Endothelial cell of umbilical vein (primary cell): ENCODE results near the gene INSC. TPM values are rescaled to one million over a fixed set of nuclear protein-coding genes. Genes with fewer than 3 reads are reported as not detected.
A peak's percentile ranks its signal among the peaks of the same experiment; 100 is the strongest.

Source experiments
- BruUV-seq: library from RNA; stranded (reverse); fragments of 400-500 nt; replicated peaks from 2 replicates; lab custom pipeline; 2021; lab: Mats Ljungman, UMichigan
- CTCF ChIA-PET: fragments of 300-600, 350-600 bp; sonication (Branson Sonifier 250); formaldehyde crosslinking; loops from one replicate; lab custom pipeline; 2021; ENCODE audit warnings: antibody characterized with exemption, inconsistent platforms; lab: Charles Lee
- POLR2A ChIA-PET: fragments of 300-600, 350-600 bp; sonication (Branson Sonifier 250); formaldehyde crosslinking; loops from one replicate; lab custom pipeline; 2021; ENCODE audit warnings: antibody characterized with exemption, inconsistent platforms; lab: Charles Lee
- DNase-seq: peaks from one replicate; pipeline ENCODE4 v3.0.0-alpha.2; 2011; ENCODE audit warnings: low read depth, low spot score
- FAIRE-seq: peaks from 2 replicates; lab custom pipeline; 2011; peaks lifted over from hg19 to GRCh38; lab: Jason Lieb, UNC
- H2AFZ ChIP-seq: 2 replicates; pipeline ENCODE4 v1.6.0; 2012; ENCODE audit warnings: low read depth, low read length, control low read depth, inconsistent platforms
- H3K27ac ChIP-seq: 2 replicates; pipeline ENCODE4 v1.5.1; 2011; ENCODE audit warnings: low read depth, mild to moderate bottlenecking, control low read depth, low read length, moderate library complexity; ENCODE audit not compliant: insufficient read depth
- H3K27me3 ChIP-seq, 2 experiments: 2 replicates each; pipeline versions ENCODE4 v1.6.0 to v1.6.1; 2011; ENCODE audit warnings: low read length in 2 of 2, mixed read lengths in 1 of 2; ENCODE audit not compliant: control insufficient read depth in 2 of 2, insufficient read depth in 2 of 2
- H3K36me3 ChIP-seq, 2 experiments: 2 replicates in 1 of 2; 3 replicates in 1 of 2; pipeline ENCODE4 v1.5.1; 2011; ENCODE audit warnings: low read length in 2 of 2, mild to moderate bottlenecking in 1 of 2, moderate library complexity in 1 of 2; ENCODE audit not compliant: control insufficient read depth in 2 of 2, insufficient read depth in 2 of 2; ENCODE audit errors: extremely low read depth in 1 of 2
- H3K4me1 ChIP-seq: 3 replicates; pipeline ENCODE4 v1.5.1; 2011; ENCODE audit warnings: mild to moderate bottlenecking, low read length; ENCODE audit not compliant: control insufficient read depth, insufficient read depth; ENCODE audit errors: extremely low read depth
- H3K4me2 ChIP-seq: 2 replicates; pipeline ENCODE4 v1.6.1; 2011; ENCODE audit warnings: low read length, control low read depth, mixed read lengths; ENCODE audit not compliant: insufficient read depth
- H3K4me3 ChIP-seq, 3 experiments: fragments of 200-600 bp in 1 of 3; sonication (generic), shearing (Covaris generic) in 1 of 3; replicated peaks in 1 of 3; 2 replicates each; pipeline ENCODE4 v1.5.1; 2011 to 2016; ENCODE audit warnings: control low read depth in 3 of 3, low read length in 3 of 3, mild to moderate bottlenecking in 2 of 3, inconsistent platforms in 1 of 3, low read depth in 1 of 3, moderate library complexity in 1 of 3; ENCODE audit not compliant: insufficient read depth in 1 of 3
- H3K79me2 ChIP-seq: 2 replicates; pipeline ENCODE4 v1.6.0; 2012; ENCODE audit warnings: low read length, inconsistent platforms; ENCODE audit not compliant: control insufficient read depth, insufficient read depth
- H3K9ac ChIP-seq: replicated peaks from 2 replicates; pipeline ENCODE3; 2011; ENCODE audit warnings: low read length, control low read depth; ENCODE audit not compliant: insufficient read depth; ENCODE audit errors: extremely low read depth
- H3K9me1 ChIP-seq: replicated peaks from 3 replicates; pipeline ENCODE4 v1.6.0; 2011; ENCODE audit warnings: mild to moderate bottlenecking, low read length; ENCODE audit not compliant: control insufficient read depth, insufficient read depth; ENCODE audit errors: extremely low read depth
- H3K9me3 ChIP-seq: replicated peaks from 2 replicates; pipeline ENCODE4 v1.5.1; 2012; ENCODE audit warnings: low read length, inconsistent platforms; ENCODE audit not compliant: control insufficient read depth, insufficient read depth
- H4K20me1 ChIP-seq: replicated peaks from 2 replicates; pipeline ENCODE3; 2011; ENCODE audit warnings: mild to moderate bottlenecking, low read length; ENCODE audit not compliant: control insufficient read depth, insufficient read depth; ENCODE audit errors: extremely low read depth
- CTCF ChIP-seq, 2 donors: IDR thresholded peaks; 1 replicate in 1 of 2; 2 replicates in 1 of 2; pipeline ENCODE4 v1.5.1; 2011; ENCODE audit warnings: low read length in 2 of 2, mild to moderate bottlenecking in 2 of 2, moderate library complexity in 2 of 2, control low read depth in 1 of 2, inconsistent platforms in 1 of 2, low read depth in 1 of 2; ENCODE audit not compliant: insufficient read depth in 1 of 2; ENCODE audit errors: extremely low read depth in 1 of 2
- EZH2 ChIP-seq: IDR thresholded peaks from 2 replicates; pipeline ENCODE4 v1.6.1; 2012; ENCODE audit warnings: borderline replicate concordance, low read depth, mild to moderate bottlenecking, moderate library complexity, low read length, inconsistent platforms; ENCODE audit not compliant: severe bottlenecking
- GATA2 ChIP-seq: IDR thresholded peaks from 2 replicates; pipeline ENCODE4 v1.7.0; 2011; ENCODE audit warnings: low read depth, mild to moderate bottlenecking, moderate library complexity, mixed read lengths, low read length; ENCODE audit not compliant: insufficient read length, insufficient read depth
- JUN ChIP-seq: IDR thresholded peaks from 2 replicates; pipeline ENCODE4 v1.6.1; 2011; ENCODE audit warnings: borderline replicate concordance, low read depth; ENCODE audit not compliant: insufficient read length, insufficient read depth
- MAX ChIP-seq: IDR thresholded peaks from 2 replicates; pipeline ENCODE4 v1.6.1; 2011; ENCODE audit not compliant: insufficient read depth, insufficient read length
- POLR2A ChIP-seq: IDR thresholded peaks from 2 replicates; pipeline ENCODE4 v1.6.1; 2012; ENCODE audit warnings: low read depth, mild to moderate bottlenecking, control low read depth, low read length
- POLR2AphosphoS5 ChIP-seq: IDR thresholded peaks from 2 replicates; pipeline ENCODE4 v1.6.1; 2012; ENCODE audit warnings: low read depth, mild to moderate bottlenecking, control low read depth, low read length, moderate library complexity; ENCODE audit not compliant: insufficient read depth
- dilution Hi-C: fragments of 300-500 bp; cut with MboI; formaldehyde crosslinking; loops from one replicate; pipeline ENCODE4 v1.15.0; 2019; ENCODE audit warnings: low sequenced_read_pairs; ENCODE audit not compliant: extremely low pct_ligation_motif_present
- intact Hi-C: fragments of 100-400 bp; cut with micrococcal nuclease; formaldehyde crosslinking; loops from one replicate; pipeline ENCODE4 v1.10.0; 2022
- polyA plus RNA-seq, 4 experiments: library from polyadenylated mRNA; depleted of rRNA in 3 of 4; stranded (reverse) in 3 of 4; unstranded in 1 of 4; fragments of >200 nt; gene quantifications; 2 replicates each; pipeline versions ENCODE4 v1.2.1 to v1.2.3, GENCODE V29; 2011 to 2012; ENCODE audit warnings: missing spikeins in 1 of 4
- total RNA-seq: library from RNA; stranded (reverse); gene quantifications from 2 replicates; pipeline ENCODE4 v1.2.3, GENCODE V29; 2021

Gene INSC
- total and polyA plus RNA-seq, 2 donors (not counting 3 experiments of a cell fraction or from before 2014, with no cell fraction given) = not detected

GRCh38 chr11:15159085-15159484 lies 44.4 kb downstream of the INSC start:
- Histone ChIP-seq H3K36me3 (no peaks in the 10 kb centered on the region), H3K9me3 (no peaks in the 10 kb centered on the region), H3K27me3 (no peaks in the 10 kb centered on the region), H3K4me1 (no peaks in the 10 kb centered on the region), H2AFZ (no peak overlapping the region), H4K20me1 (no peaks in the 10 kb centered on the region), H3K4me2 (no peak overlapping the region), H3K9ac (no peak overlapping the region), H3K27ac (no peak overlapping the region), H3K4me3 (no peak overlapping the region), H3K9me1 (no peaks in the 10 kb centered on the region), H3K79me2 (no peaks in the 10 kb centered on the region)
- BruUV-seq = no TSS peak
- dilution Hi-C loops (no loop called here), intact Hi-C loops (loop anchor here (1.0 kb wide), 1 partner anchor 58 kb away; no protein-coding TSS in a partner anchor)
- no peak for DNase-seq
- ChIA-PET POLR2A (no interaction called here), CTCF (interaction anchor here (0.6 to 2.6 kb wide), 5 partner anchors 11 to 250 kb away, joined by 3 to 16 read pairs (median 6); no protein-coding TSS in a partner anchor)
- no peak for FAIRE-seq
- TF ChIP-seq MAX = no peak
- TF ChIP-seq CTCF (IDR thresholded peaks at IDR 0.05; ENCODE audit: extremely low read depth in 1 of 2, insufficient read depth in 1 of 2, low read depth in 1 of 2, low read length in 2 of 2) = peak in 1 of 2 donors; percentile 8
- TF ChIP-seq JUN = no peak
- TF ChIP-seq GATA2 = no peak
- no peak for TF ChIP-seq POLR2A
- TF ChIP-seq POLR2AphosphoS5 = no peak
- TF ChIP-seq EZH2 = no peak
